Activated effector memory CD4-positive, alpha-beta T cell treated with Interleukin-2 at 50 U/mL for 16 hours (primary cell): Measurements from ENCODE around the gene DENND10.
A peak's percentile ranks its signal among the peaks of the same experiment; 100 is the strongest.
"Not testable (repeated sequence)": the region's sequence is repeated elsewhere in the genome, so short reads cannot be mapped to it uniquely, and the experiment has no call there.

Experiments used
- DNase-seq: peaks from one replicate; pipeline ENCODE4 v3.0.0-alpha.2; 2020

DENND10 gene

DNA sequence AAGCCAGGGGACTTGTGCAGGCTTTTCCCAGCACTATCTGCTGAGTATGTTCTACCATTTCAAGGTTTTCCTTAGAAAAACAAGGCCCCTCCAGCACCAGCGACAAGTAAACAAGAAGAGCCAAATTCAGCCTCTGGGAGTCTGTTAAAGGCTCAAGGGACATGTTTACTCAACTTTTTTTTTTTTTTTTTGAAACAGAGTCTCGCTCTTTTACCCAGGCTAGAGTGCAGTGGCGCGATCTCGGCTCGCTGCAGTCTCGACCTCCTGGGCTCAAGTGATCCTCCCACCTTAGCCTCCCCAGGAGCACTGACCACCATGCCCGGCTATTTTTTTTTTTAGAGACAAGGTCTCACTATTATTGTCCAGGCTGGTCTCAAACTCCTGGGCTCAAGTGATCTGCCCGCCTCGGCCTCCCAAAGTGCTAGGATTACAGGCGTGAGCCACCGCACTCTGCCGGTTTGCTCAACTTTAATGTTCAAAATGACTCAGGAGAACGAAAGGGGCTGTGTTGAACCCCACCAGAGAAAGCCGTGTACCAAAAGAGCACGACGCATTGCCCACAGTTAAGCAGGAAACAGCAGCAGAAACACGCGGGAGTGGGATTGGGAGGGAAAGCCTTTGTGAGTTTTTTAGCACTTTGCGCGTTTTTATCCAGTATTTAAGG is 73.9 kb downstream of the DENND10 start:
- DNase-seq: no peak

DNA sequence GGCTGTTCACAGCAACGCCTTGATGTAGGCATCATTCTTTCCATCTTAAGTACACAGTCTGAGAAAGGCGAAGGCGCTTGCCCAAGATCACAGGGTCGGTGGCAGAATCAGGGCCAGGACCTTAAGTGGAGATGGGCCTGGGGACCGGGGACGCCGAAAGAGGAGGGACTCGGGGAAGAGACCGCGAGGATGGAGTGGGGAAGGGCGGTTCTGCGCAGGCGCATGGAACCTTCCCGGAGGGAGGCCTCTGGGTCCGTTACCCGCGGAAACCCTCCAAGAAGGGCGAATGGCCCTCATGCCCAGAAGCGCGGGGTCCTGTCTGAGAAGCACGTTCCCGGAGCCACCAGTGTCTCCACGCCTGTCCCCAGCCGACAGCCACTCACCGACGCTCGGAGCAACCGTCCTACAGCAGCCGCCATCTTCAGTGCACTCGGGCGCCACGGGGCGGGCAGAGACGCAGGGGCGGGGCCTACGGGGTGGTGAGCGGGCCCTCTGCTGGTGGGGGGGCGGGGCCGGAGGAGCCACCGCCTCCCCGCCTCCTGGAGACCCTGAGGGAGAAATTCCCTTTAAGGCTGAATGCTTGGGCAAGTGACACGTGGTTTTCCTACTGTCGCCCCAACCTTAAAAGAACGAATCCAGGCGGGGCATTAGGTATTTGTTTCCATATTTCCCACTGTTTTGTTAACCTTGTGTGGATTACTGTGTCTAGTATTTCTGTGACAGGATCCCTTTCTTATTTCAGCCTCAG is 74.6 kb downstream of the DENND10 start, which contains the start of gene PRDX3:
TSS of gene PRDX3 (minus strand) at position 441 of the 748 bp plus-strand sequence. CDS start at position 419, 22 bp downstream.
- DNase-seq: peak; percentile 89

DNA sequence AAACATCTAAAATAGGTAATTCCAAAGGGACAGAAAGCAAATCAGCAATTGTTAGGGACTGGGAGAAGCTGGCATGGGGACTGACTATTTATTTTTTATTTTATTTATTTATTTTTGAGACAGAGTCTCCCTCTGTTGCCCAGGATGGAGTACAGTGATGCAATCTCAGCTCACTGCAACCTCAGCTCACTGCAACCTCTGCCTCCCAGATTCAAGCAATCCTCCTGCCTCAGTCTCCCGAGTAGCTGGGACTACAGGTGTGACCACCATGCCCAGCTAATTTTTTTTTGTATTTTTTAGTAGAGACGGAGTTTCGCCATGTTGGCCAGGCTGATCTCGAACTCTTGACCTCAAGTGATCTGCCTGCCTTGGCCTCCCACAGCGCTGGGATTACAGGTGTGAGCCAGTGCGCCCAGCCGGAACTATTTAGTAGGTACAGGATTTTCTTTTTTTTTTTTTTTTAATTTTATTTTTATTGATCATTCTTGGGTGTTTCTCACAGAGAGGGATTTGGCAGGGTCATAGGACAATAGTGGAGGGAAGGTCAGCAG is 77.0 kb downstream of the DENND10 start:
- DNase-seq: not testable (repeated sequence)

DNA sequence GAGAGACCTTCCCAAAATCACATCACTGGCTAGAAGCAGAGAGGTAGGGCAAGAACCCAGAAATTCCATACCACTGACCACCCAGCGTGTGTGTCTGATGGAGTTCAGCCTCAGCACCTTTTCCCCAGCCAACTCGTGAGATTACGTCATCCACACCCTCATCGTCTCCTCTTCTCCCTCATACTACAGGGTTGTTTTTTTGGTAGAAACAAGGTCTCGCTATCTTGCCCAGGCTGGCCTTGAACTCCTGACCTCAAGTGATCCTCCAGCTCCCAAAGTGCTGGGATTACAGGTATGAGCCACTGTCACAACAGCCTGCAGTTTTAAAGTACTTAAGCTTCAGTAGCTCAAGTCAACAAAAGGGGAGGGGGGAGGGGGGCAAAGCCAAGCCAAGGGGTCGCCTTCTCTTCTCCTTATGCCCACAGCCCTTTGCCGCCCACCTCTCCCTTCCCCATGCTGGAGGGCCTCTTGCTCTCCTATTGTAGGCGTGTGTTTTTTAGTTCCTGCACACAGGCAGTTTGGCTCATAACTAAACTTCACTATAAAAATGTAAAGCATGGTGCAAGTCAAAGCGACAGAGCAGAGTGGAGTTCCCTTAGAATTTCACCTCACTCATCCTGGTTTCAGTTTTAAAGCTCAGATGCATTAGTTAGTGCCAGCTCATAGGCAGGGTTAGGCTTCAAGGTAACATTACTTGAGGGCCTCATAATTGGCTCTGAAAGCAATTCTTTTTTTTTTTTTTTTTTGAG is 79.9 kb downstream of the DENND10 start:
- DNase-seq: no peak
